Psoas muscle (tissue), 8 donors: ENCODE data around the gene SLC30A2. TPM values are rescaled to one million over a fixed set of nuclear protein-coding genes. Genes with fewer than 3 reads are reported as not detected.
A peak's percentile ranks its signal among the peaks of the same experiment; 100 is the strongest.

Source experiments
- ATAC-seq, 4 donors: fragments of 200-7000 bp; cut with Tn5 transposase; one replicate each; pipeline ENCODE4 v1.9.1; 2020; ENCODE audit warnings: moderate library complexity in 3 of 4, mild to moderate bottlenecking in 2 of 4
- DNase-seq, 2 donors: peaks; one replicate each; pipeline ENCODE4 v3.0.0-alpha.2; 2020
- H3K27ac ChIP-seq: fragments of 200-600 bp; one replicate; pipeline ENCODE4 v1.8.0; 2022
- H3K27me3 ChIP-seq, 3 donors: fragments of 200-600 bp in 1 of 3; one replicate each; pipeline versions ENCODE4 v1.6.1 to v1.8.0; 2013 to 2022; ENCODE audit warnings: low read length in 2 of 3, mild to moderate bottlenecking in 2 of 3, moderate library complexity in 1 of 3; ENCODE audit not compliant: insufficient read depth in 3 of 3
- H3K36me3 ChIP-seq, 2 donors: fragments of 200-600 bp in 1 of 2; one replicate each; pipeline versions ENCODE4 v1.6.1 to v1.8.0; 2013 to 2022; ENCODE audit warnings: low read depth in 1 of 2, mild to moderate bottlenecking in 1 of 2, moderate library complexity in 1 of 2; ENCODE audit not compliant: insufficient read depth in 1 of 2
- H3K4me1 ChIP-seq: fragments of 200-600 bp; one replicate; pipeline ENCODE4 v1.8.0; 2022
- H3K4me3 ChIP-seq: fragments of 200-600 bp; one replicate; pipeline ENCODE4 v1.8.0; 2022; ENCODE audit warnings: mild to moderate bottlenecking
- H3K9me3 ChIP-seq: fragments of 200-600 bp; one replicate; pipeline ENCODE4 v1.8.0; 2022
- WGBS, 3 donors: extraction: QIAGEN DNeasy Blood & Tissue Kit; methylation state at CpG; one replicate each; pipeline versions ENCODE4 v1.1.6 to v1.1.7; 2013; 5-methylcytosine and 5-hydroxymethylcytosine counted together
- intact Hi-C, 2 donors: fragments of 100-400 bp; cut with DNase I; formaldehyde crosslinking; loops; one replicate each; pipeline versions ENCODE4 v1.11.0 to v1.14.2; 2022
- polyA plus RNA-seq, 3 donors: library from polyadenylated mRNA; stranded (reverse); fragments of 200-250 nt; gene quantifications; one replicate each; pipeline ENCODE4 v1.2.3, GENCODE V29; 2013
- total RNA-seq, 4 donors: library from RNA; stranded (reverse); fragmentation: NEBNext Ultra II Directional in 2 of 4; extraction: Animal tissue kit (Norgen Biotek cat#: 25700) in 2 of 4; gene quantifications; one replicate each; pipeline versions ENCODE4 v1.2.1 to v1.2.4, GENCODE V29; 2021 to 2023
- TF ChIP-seq, protein P1 (sequence below): fragments of 200-600 bp; IDR thresholded peaks from one replicate; pipeline ENCODE4 v1.8.0; 2022; ENCODE audit warnings: antibody characterized with exemption
- donor health status: healthy with polysubstance abuse.
- donor health status: DM: no; HTN: no; CAD: no; lungs with moderate emphysema.
- donor health status: Bipolar disorder and iron deficiency.
- donor health status: healthy.
- donor health status: DM: yes; HTN: yes; CAD: no.
- donor health status: DM: no; HTN: no; CAD: no.
- donor health status: DM: no; HTN: no; CAD: no.
- donor health status: DM: yes; HTN: yes; CAD: no.

Gene SLC30A2
- total and polyA plus RNA-seq, 7 donors, result 0.21 to 7.8 (median 1.2) TPM

DNA sequence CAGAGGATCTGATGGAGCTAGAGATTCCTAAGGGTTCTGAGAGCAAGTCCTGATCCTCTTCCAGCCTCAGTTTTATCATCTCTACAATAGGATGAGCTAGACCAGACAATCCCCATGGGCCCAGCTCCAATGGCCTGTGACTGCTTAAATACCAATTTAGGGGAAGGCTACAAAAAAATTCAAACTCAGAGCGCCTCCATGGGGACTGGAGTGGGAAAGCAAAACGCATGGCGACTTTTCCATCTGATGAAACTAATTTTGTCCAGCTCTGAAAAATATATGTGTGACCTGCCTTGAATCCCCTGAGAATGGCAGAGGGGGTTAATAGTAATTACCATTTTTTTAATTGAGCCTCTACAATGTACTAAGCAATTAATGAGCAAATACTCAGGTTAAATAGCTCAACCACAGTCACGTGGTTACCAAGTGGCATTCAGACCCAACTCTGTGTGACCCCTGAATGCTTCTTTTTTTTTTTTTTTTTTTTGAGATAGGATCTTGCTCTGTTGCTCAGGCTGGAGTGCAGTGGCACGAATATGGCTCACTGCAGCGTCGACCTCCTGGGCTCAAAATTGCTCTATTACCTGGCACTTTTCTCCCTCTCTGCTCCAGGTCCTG, 15.9 kb downstream of the SLC30A2 start:
- H3K4me1 ChIP-seq, result peaks cover 8% of the 10 kb centered on the region
- no peaks in the 10 kb centered on the region for H3K9me3 ChIP-seq
- TF ChIP-seq, protein P1, sequence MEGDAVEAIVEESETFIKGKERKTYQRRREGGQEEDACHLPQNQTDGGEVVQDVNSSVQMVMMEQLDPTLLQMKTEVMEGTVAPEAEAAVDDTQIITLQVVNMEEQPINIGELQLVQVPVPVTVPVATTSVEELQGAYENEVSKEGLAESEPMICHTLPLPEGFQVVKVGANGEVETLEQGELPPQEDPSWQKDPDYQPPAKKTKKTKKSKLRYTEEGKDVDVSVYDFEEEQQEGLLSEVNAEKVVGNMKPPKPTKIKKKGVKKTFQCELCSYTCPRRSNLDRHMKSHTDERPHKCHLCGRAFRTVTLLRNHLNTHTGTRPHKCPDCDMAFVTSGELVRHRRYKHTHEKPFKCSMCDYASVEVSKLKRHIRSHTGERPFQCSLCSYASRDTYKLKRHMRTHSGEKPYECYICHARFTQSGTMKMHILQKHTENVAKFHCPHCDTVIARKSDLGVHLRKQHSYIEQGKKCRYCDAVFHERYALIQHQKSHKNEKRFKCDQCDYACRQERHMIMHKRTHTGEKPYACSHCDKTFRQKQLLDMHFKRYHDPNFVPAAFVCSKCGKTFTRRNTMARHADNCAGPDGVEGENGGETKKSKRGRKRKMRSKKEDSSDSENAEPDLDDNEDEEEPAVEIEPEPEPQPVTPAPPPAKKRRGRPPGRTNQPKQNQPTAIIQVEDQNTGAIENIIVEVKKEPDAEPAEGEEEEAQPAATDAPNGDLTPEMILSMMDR, result no peak
- 84 to 91% (median 85%) methylated on average over 7 of the region's 7 CpGs for WGBS, 3 donors
- H3K4me3 ChIP-seq, result no peak overlapping the region
- no peak for DNase-seq
- H3K27ac ChIP-seq, result no peak overlapping the region
- H3K27me3 ChIP-seq, result no peaks in the 10 kb centered on the region
- intact Hi-C loops, result no loop called here
- ATAC-seq, result no peak
- no peaks in the 10 kb centered on the region for H3K36me3 ChIP-seq

DNA sequence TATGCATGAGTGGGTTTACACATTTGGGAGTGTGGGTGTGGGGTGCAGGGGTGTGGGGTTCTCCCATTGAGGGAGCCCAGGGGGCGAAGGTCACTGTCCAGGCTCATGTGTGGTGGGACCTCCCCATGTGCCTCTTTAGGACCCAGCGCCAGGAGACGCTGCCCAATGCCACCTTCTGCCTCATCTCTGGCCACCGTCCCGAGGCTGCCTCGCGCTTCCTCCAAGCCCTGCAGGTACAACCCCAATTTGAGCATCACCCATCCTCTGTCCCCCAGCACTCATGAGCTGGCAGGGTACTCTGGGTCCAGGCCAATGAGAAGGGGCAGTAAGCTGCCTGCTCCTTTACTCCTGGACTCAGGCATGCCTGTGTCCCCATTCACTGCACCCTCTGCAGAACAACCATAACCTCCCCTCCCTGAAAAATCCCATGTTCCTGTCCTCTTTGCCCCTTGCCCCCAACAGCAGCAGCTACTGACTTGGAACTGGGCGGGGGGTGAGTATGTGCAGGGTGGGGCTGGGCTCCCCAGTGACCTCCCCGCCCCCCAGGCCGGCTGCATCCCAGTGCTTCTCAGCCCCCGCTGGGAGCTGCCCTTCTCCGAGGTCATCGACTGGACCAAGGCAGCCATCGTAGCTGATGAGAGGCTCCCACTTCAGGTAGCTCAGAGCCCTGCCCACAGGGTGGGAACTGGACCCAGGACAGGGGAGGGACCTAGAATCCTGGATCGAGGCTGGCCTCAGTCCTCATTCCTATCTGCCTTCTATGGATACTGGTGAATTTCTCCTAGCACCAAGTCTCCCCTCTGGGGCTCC, 16.7 kb downstream of the SLC30A2 start:
- no peak overlapping the region for H3K4me3 ChIP-seq
- H3K36me3 ChIP-seq, result no peaks in the 10 kb centered on the region
- DNase-seq (no peak), ATAC-seq (no peak)
- no peaks in the 10 kb centered on the region for H3K27me3 ChIP-seq
- TF ChIP-seq, protein P1, result no peak
- H3K27ac ChIP-seq, result no peak overlapping the region
- 79 to 81% (median 81%) methylated on average over 15 of the region's 15 CpGs for WGBS, 3 donors
- H3K9me3 ChIP-seq, result no peaks in the 10 kb centered on the region
- peaks cover 8% of the 10 kb centered on the region for H3K4me1 ChIP-seq
- intact Hi-C loops, result no loop called here

DNA sequence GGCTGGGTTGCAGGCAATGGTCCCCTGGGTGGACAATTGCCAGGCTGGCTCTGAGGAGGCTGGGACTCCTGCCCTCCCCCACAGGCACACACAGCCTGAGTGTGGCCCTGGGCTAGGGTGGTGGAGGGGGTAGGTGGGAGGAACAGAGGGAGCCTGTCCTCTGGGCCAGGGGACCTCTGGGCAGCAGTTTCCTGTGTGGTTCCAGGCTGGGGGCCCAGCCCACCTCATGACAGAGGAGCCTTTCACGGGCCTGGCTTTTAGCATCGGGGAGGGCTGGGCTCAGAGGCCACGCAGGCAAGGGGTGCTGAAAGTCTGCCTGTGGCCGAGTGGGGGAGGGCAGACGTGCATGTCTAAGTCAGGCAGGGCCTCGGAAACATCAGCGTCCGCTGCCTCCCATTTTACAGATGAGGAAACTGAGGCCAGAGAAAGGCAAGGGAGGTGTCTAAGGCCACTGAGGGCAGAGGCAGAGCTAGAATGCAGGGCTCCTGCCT, 17.4 kb downstream of the SLC30A2 start:
- ATAC-seq, result peak in 1 of 4 donors; percentile 5

DNA sequence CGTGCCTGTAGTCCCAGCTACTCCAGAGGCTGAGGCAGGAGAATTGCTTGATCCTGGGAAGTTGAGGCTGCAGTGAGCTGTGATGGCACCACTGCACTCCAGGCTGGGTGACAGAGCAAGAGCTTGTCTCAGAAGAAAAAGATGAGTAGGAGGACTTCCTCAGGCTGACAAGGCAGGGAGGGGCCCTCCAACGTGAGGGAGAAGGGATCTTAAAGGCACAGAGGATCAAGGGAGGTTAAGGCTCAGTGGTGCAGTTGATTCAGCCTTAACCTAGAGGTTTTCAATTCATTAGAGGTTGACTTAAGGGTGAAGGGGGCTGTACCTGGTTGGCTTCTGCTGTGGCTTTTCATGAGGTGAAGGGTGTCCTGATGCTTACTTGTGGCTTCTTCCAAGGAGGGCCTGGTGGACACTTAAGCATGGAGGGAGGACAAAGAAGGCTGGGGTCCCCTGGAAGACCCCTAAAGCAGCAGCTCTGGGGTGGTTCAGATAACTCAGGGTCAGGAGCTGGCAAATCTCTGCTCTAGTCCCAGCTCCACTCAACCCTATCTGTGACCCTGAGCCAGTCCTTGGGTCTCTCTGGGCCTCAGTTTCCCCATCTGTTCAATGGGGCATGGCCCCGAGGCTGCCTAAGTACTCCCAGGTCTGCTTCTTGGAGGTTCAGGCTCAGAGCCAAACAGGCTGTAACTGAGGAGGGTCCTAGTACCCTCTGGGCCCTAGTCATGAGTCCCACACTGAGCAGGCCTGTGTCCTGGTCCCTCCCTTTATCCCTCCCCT, 18.0 kb downstream of the SLC30A2 start:
- no peaks in the 10 kb centered on the region for H3K36me3 ChIP-seq
- no peaks in the 10 kb centered on the region for H3K9me3 ChIP-seq
- ATAC-seq, result no peak
- intact Hi-C loops, result no loop called here
- no peak for DNase-seq
- no peaks in the 10 kb centered on the region for H3K27me3 ChIP-seq
- WGBS, 3 donors, result 28 to 42% (median 38%) methylated on average over 3 of the region's 3 CpGs
- H3K27ac ChIP-seq, result no peak overlapping the region
- TF ChIP-seq, protein P1, result no peak
- H3K4me1 ChIP-seq, result peaks cover 11% of the 10 kb centered on the region
- H3K4me3 ChIP-seq, result no peak overlapping the region

More for the DNA sequence above, 17.4 kb downstream of the SLC30A2 start:
- TF ChIP-seq, protein P1, result no peak
- no peaks in the 10 kb centered on the region for H3K36me3 ChIP-seq
- H3K27me3 ChIP-seq, result no peaks in the 10 kb centered on the region
- WGBS, 3 donors, result 73 to 79% (median 75%) methylated on average over 8 of the region's 8 CpGs
- H3K27ac ChIP-seq, result no peak overlapping the region
- no peak for DNase-seq
- H3K9me3 ChIP-seq, result no peaks in the 10 kb centered on the region
- H3K4me1 ChIP-seq, result peaks cover 11% of the 10 kb centered on the region
- H3K4me3 ChIP-seq, result no peak overlapping the region
- intact Hi-C loops, result no loop called here
